Fibroblast of pulmonary artery (primary cell): ENCODE data around the gene PDIK1L.
A peak's percentile ranks its signal among the peaks of the same experiment; 100 is the strongest.

Experiments used
- DNase-seq: peaks from one replicate; pipeline ENCODE4 v3.0.0-alpha.2; 2010; ENCODE audit warnings: low read depth
- H3K4me3 ChIP-seq: replicated peaks from 2 replicates; pipeline ENCODE4 v1.5.1; 2011; ENCODE audit warnings: low read depth, mild to moderate bottlenecking, control low read depth, low read length, moderate library complexity
- CTCF ChIP-seq: IDR thresholded peaks from 2 replicates; pipeline ENCODE4 v1.5.1; 2011; ENCODE audit warnings: mild to moderate bottlenecking, control low read depth, low read length, inconsistent platforms; ENCODE audit errors: missing control alignments

The PDIK1L gene

GRCh38 chr1:26110731-26111529 is 694 bp upstream of the PDIK1L start:
- no peak for TF ChIP-seq CTCF
- peak overlapping the region; percentile 96 for H3K4me3 ChIP-seq
- peak; percentile 61 for DNase-seq

GRCh38 chr1:26112407-26112775 is 767 bp downstream of the PDIK1L start:
- no peak for TF ChIP-seq CTCF
- no peak for DNase-seq
- peak overlapping the region; percentile 96 for H3K4me3 ChIP-seq

- TF ChIP-seq CTCF = no peak
- no peak for DNase-seq
- no peak overlapping the region for H3K4me3 ChIP-seq
These were observed 2.7 kb downstream of the PDIK1L start for GRCh38 chr1:26114165-26114927.

- H3K4me3 ChIP-seq = no peak overlapping the region
- no peak for TF ChIP-seq CTCF
- DNase-seq = no peak
These were observed 8.4 kb downstream of the PDIK1L start for GRCh38 chr1:26119892-26120608.

- no peak overlapping the region for H3K4me3 ChIP-seq
- TF ChIP-seq CTCF = no peak
These were observed 10.5 kb downstream of the PDIK1L start for GRCh38 chr1:26121854-26122773.

More at GRCh38 chr1:26121854-26122773, 10.5 kb downstream of the PDIK1L start:
- no peak for DNase-seq
